HG02973 (cell line): Measurements from ENCODE around the gene YBX3.
"Not testable (repeated sequence)": the region's sequence is repeated elsewhere in the genome, so short reads cannot be mapped to it uniquely, and the experiment has no call there.

Experiments
- ATAC-seq: cut with Tn5 transposase; IDR thresholded peaks from one replicate; pipeline ENCODE4 v1.9.1; 2021; ENCODE audit warnings: moderate library complexity; ENCODE audit not compliant: unreplicated experiment

YBX3 gene

GRCh38 chr12:10722905-10723746 lies at the start of gene YBX3:
TSS of gene YBX3 (minus strand) at chr12:10723323. CDS start at chr12:10723111, 212 bp downstream.
- ATAC-seq = peak; percentile 42

GRCh38 chr12:10771132-10771733 lies 48.1 kb upstream of the YBX3 start:
- no peak for ATAC-seq

GRCh38 chr12:10759657-10760056 lies 36.5 kb upstream of the YBX3 start:
- no peak for ATAC-seq

- no peak for ATAC-seq
Measured at GRCh38 chr12:10756194-10756593, 33.1 kb upstream of the YBX3 start.

- ATAC-seq = no peak
Measured at GRCh38 chr12:10753059-10753458, 29.9 kb upstream of the YBX3 start.

- ATAC-seq = no peak
Measured at GRCh38 chr12:10750385-10750727, 27.2 kb upstream of the YBX3 start.

GRCh38 chr12:10749700-10750384 lies 26.7 kb upstream of the YBX3 start:
- ATAC-seq = peak; percentile 90

- ATAC-seq = no peak
Measured at GRCh38 chr12:10747730-10748129, 24.6 kb upstream of the YBX3 start.

GRCh38 chr12:10743420-10743819 lies 20.3 kb upstream of the YBX3 start:
- not testable (repeated sequence) for ATAC-seq

- ATAC-seq = no peak
Measured at GRCh38 chr12:10741845-10742244, 18.7 kb upstream of the YBX3 start.

GRCh38 chr12:10740182-10740581 lies 17.1 kb upstream of the YBX3 start:
- no peak for ATAC-seq

GRCh38 chr12:10739157-10740118 lies 16.3 kb upstream of the YBX3 start:
- ATAC-seq = no peak

- ATAC-seq = no peak
Measured at GRCh38 chr12:10737249-10737648, 14.1 kb upstream of the YBX3 start.

GRCh38 chr12:10736463-10736862 lies 13.3 kb upstream of the YBX3 start:
- no peak for ATAC-seq

GRCh38 chr12:10735428-10735827 lies 12.3 kb upstream of the YBX3 start:
- no peak for ATAC-seq

GRCh38 chr12:10732549-10732948 lies 9.4 kb upstream of the YBX3 start:
- ATAC-seq = no peak

- no peak for ATAC-seq
Measured at GRCh38 chr12:10732066-10732465, 8.9 kb upstream of the YBX3 start.

- ATAC-seq = no peak
Measured at GRCh38 chr12:10730559-10730958, 7.4 kb upstream of the YBX3 start.

GRCh38 chr12:10728091-10728490 lies 5.0 kb upstream of the YBX3 start:
- ATAC-seq = no peak

- ATAC-seq = no peak
Measured at GRCh38 chr12:10726945-10727344, 3.8 kb upstream of the YBX3 start.

- no peak for ATAC-seq
Measured at GRCh38 chr12:10725003-10725402, 1.9 kb upstream of the YBX3 start.
